Muscle layer of colon (tissue), 2 donors: ENCODE measurements around the gene SLC29A3.

Source experiments
- H3K27ac ChIP-seq: one replicate; pipeline ENCODE4 v1.7.0; 2013; ENCODE audit warnings: low read depth, mild to moderate bottlenecking, low read length, moderate library complexity
- H3K27me3 ChIP-seq, 2 donors: one replicate each; pipeline ENCODE4 v1.7.0; 2013; ENCODE audit warnings: low read length in 2 of 2, mild to moderate bottlenecking in 2 of 2; ENCODE audit not compliant: insufficient read depth in 2 of 2, control insufficient read depth in 1 of 2
- H3K36me3 ChIP-seq: one replicate; pipeline ENCODE4 v1.7.0; 2013; ENCODE audit warnings: mild to moderate bottlenecking, low read length; ENCODE audit not compliant: insufficient read depth
- H3K4me1 ChIP-seq: one replicate; pipeline ENCODE4 v1.7.0; 2013; ENCODE audit warnings: mild to moderate bottlenecking, low read length; ENCODE audit not compliant: insufficient read depth
- H3K4me3 ChIP-seq, 2 donors: one replicate each; pipeline ENCODE4 v1.7.0; 2013; ENCODE audit warnings: low read length in 2 of 2, low read depth in 1 of 2, mild to moderate bottlenecking in 1 of 2, moderate library complexity in 1 of 2
- H3K9ac ChIP-seq: one replicate; pipeline ENCODE4 v1.7.0; 2013; ENCODE audit warnings: low read length
- H3K9me3 ChIP-seq: one replicate; pipeline ENCODE4 v1.7.0; 2013; ENCODE audit warnings: mild to moderate bottlenecking, low read length
- donor health status: abdominal sarcoma.
- donor health status: Adenocarcinoma of cecum.

The SLC29A3 gene

DNA sequence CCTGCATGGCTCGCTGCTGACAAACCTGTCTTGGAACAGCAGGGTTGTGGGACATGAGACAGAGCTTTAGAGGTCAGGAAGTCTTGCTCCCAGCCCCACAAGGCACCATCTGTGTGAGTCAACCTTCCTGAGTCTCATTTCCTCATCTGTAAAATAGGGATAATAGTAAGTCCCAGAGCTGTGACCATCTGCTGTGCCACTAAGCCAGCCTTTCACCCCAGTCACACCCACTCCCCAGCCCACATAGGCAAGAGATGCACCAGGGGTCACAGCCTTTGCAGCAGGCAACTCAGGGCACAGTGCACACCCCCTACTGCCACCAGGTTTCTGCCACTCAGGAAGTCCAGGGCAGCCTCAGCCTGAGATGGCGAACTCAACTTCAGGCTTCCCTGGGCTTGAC lies 48.2 kb downstream of the SLC29A3 start:
- H3K36me3 ChIP-seq, result peaks cover 7% of the 10 kb centered on the region
- no peak overlapping the region for H3K27ac ChIP-seq
- H3K9me3 ChIP-seq, result no peaks in the 10 kb centered on the region
- no peak overlapping the region for H3K9ac ChIP-seq
- H3K27me3 ChIP-seq, result no peaks in the 10 kb centered on the region
- no peak overlapping the region for H3K4me3 ChIP-seq
- H3K4me1 ChIP-seq, result no peaks in the 10 kb centered on the region

DNA sequence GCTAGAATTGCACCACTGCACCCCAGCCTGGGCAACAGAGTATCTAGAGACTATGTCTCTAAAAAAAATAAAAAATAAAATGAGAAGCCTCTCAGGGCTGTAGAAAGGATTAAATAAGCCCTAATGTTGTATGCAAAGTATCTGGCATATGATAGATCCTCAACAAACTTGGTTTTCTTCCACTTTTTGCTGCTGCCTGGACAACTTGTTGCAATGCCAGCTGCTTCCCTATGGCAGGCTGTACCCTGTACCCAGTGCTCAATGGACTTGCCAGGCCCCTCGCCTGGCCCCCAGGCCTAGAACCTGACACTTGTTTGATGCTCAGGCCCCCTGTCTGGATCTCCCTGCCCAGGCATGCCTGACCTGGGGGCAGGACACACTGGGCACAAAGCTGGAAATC lies 49.1 kb downstream of the SLC29A3 start:
- no peak overlapping the region for H3K4me3 ChIP-seq
- no peaks in the 10 kb centered on the region for H3K27me3 ChIP-seq
- no peaks in the 10 kb centered on the region for H3K4me1 ChIP-seq
- H3K36me3 ChIP-seq, result peaks cover under 1% of the 10 kb centered on the region
- no peak overlapping the region for H3K9ac ChIP-seq
- H3K27ac ChIP-seq, result no peak overlapping the region
- no peaks in the 10 kb centered on the region for H3K9me3 ChIP-seq

DNA sequence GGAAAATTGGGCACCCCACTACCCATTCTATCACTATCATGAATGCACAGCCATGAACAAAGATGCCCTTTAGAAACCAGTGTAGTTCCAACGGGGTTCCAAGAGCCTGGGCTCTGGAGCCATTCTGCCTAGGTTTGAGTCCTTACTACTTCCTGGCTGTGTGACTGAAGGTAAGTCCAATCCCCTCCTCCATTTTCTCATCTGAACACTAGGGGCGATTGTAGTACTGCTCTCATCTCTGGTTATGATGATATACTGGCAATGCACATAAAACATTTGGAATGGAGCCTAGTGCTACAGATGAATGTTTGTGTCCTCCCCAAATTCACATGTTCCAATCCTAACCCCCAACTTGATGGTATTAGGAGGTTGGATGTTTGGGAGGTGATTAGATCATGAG lies 49.6 kb downstream of the SLC29A3 start:
- H3K9ac ChIP-seq, result no peak overlapping the region
- H3K4me1 ChIP-seq, result no peaks in the 10 kb centered on the region
- H3K36me3 ChIP-seq, result no peaks in the 10 kb centered on the region
- H3K27ac ChIP-seq, result no peak overlapping the region
- H3K9me3 ChIP-seq, result no peaks in the 10 kb centered on the region
- H3K4me3 ChIP-seq, result no peak overlapping the region
- H3K27me3 ChIP-seq, result no peaks in the 10 kb centered on the region

DNA sequence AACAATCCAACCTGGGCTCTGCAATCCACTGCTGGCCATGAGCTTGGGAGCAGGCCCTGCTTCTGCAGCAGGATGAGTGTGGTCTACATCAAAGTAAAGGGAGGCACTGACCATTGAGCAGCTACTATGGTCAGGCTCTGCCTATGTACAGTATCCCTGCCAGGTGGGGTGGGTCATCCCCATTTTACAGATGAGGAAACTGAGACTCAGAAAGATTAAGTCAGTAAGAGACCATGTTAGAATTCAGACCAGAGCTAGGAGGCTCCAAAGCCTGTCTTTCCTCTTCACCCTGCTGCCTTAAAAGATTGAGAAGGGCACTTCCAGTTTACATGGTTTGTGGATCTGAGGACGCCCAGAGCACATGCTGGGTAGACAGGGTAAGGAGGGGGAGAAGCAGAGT lies 50.5 kb downstream of the SLC29A3 start:
- H3K27me3 ChIP-seq, result no peaks in the 10 kb centered on the region
- no peak overlapping the region for H3K27ac ChIP-seq
- no peaks in the 10 kb centered on the region for H3K36me3 ChIP-seq
- no peaks in the 10 kb centered on the region for H3K9me3 ChIP-seq
- H3K4me3 ChIP-seq, result no peak overlapping the region
- no peak overlapping the region for H3K9ac ChIP-seq
- H3K4me1 ChIP-seq, result no peaks in the 10 kb centered on the region

DNA sequence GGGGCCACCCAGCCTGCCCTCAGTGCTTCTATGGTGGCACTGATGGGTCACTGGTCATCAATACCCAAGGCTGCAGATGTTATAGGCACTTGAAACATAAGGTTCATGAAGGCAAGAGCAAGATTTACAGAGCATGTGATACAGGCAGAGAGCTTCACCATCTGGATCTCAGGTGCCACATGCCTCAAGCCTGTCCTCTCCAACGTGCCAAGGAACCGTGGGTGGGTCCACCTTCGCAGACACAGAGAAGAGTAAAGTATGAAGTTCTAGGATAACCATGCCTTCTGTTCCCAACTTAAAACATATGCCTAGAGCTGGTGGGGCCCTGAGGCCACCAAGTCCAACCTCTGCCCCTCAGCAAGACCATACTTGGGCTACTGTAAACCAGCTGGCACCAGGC lies 51.0 kb downstream of the SLC29A3 start:
- Histone ChIP-seq H3K4me1 (no peaks in the 10 kb centered on the region), H3K27me3 (no peaks in the 10 kb centered on the region), H3K9me3 (no peaks in the 10 kb centered on the region), H3K4me3 (no peak overlapping the region), H3K9ac (no peak overlapping the region), H3K36me3 (no peaks in the 10 kb centered on the region), H3K27ac (no peak overlapping the region)

DNA sequence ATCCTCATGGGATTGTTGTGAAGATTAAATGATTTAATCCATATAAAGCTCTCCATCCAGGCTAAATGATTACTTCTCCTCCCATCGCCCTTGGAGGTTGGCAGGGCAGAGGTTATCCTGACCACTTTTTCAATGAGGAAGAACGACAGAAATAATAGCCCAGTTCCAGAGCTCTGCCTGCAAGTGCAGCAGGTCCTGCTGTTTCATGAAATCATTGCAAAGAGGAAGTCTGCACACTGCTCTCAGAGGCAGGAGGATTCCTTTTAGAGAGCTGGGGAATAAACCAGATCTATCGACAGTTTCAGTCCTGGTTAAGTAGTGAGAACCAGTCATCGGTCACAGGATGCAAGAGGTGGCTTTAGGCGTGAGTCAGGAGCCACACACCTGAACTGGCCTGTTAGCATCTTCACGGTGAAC lies 52.7 kb downstream of the SLC29A3 start:
- H3K9ac ChIP-seq, result no peak overlapping the region
- H3K4me3 ChIP-seq, result no peak overlapping the region
- no peak overlapping the region for H3K27ac ChIP-seq
- H3K36me3 ChIP-seq, result no peaks in the 10 kb centered on the region
- H3K27me3 ChIP-seq, result no peaks in the 10 kb centered on the region
- H3K4me1 ChIP-seq, result no peaks in the 10 kb centered on the region
- no peaks in the 10 kb centered on the region for H3K9me3 ChIP-seq

DNA sequence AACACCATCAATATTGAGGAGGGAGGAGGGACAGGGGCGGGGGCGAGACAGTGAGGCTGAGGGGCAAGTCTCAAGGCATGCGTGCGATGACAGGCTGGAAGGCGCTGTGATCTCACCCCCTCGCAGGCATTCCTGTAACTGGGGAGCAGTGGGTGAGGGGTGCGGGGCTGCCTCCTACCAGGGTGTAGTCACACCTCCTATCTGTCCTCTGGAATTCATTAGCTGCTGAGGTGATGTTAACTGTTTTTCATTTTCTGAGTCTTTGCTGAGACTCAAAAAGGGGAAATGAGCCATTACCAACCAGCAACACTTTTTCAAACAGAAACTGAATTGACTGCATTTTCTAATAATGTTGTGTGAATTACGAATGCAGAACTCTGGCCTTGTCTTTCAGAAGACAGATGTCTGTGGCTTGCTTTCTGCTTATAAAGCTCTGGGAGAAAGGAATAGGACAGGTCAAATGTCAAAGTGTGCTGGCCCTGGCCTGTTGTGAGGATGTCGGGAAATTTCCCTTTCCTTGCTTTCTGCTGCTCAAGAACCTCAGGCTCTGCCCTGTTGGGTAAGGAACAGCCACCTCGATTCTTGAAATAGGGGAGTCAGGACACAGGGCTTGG lies 53.9 kb downstream of the SLC29A3 start:
- Histone ChIP-seq H3K27me3 (no peaks in the 10 kb centered on the region), H3K4me3 (no peak overlapping the region), H3K4me1 (peaks cover 4% of the 10 kb centered on the region), H3K9ac (no peak overlapping the region), H3K9me3 (no peaks in the 10 kb centered on the region), H3K27ac (no peak overlapping the region), H3K36me3 (no peaks in the 10 kb centered on the region)

DNA sequence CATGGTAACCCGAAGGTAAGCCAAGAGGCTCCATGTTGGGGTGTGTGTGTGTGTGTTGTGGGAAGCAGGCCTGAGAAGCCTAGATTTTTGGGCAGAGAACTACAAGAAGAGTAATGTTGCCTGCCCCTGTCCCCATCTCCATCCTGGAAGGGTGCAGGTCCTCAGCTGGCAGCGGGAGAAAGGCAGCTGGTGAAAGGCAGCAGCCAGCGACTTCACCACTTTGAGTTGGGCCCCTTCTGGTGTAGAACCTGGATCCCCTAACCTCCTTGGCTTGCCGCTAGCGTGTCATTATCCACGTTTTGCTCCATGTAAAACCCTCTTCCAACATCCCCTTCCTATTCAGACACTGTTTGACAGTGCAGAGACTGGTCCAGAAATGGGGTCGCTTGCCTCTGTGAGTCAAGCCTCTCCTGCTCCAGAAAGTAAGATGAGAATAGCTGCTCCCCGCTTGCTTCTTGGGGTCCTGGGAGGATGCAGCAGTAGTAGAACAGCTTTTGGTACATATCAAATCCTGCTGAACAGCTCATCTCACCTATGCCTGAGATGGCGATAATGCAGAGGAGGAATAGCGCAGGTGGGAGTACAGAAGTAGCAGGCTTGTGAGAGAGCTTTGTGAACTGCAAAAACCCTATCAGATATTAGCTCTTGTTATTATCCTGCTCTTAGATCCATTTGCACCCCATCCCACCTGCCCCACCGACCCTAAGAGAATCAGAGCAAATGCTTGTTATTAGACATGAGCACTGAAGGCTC lies 55.6 kb downstream of the SLC29A3 start:
- Histone ChIP-seq H3K27ac (no peak overlapping the region), H3K9me3 (no peaks in the 10 kb centered on the region), H3K4me3 (no peak overlapping the region), H3K27me3 (no peaks in the 10 kb centered on the region), H3K9ac (no peak overlapping the region), H3K4me1 (peaks cover 4% of the 10 kb centered on the region), H3K36me3 (no peaks in the 10 kb centered on the region)

DNA sequence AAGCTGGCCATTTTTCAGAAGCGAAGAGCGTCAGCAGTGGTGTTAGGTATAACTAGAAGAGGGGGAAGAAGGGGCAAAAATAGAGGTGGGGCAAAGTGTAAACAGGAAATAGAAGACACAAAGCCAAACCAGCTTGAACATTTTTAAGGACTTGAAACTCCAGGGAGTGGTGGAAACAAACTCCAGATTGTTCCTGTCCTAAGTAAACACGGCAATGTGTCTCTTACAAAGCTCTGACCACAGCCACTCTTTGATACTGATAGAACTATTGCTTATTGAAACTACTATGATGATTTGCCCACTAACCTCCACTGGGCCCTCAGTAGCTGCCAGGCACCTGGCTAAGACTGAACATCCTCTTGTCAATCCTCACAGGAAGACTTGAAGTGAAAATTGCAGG lies 56.9 kb downstream of the SLC29A3 start:
- peaks cover 4% of the 10 kb centered on the region for H3K4me1 ChIP-seq
- no peaks in the 10 kb centered on the region for H3K9me3 ChIP-seq
- H3K9ac ChIP-seq, result no peak overlapping the region
- H3K27ac ChIP-seq, result no peak overlapping the region
- no peak overlapping the region for H3K4me3 ChIP-seq
- no peaks in the 10 kb centered on the region for H3K36me3 ChIP-seq
- H3K27me3 ChIP-seq, result no peaks in the 10 kb centered on the region

DNA sequence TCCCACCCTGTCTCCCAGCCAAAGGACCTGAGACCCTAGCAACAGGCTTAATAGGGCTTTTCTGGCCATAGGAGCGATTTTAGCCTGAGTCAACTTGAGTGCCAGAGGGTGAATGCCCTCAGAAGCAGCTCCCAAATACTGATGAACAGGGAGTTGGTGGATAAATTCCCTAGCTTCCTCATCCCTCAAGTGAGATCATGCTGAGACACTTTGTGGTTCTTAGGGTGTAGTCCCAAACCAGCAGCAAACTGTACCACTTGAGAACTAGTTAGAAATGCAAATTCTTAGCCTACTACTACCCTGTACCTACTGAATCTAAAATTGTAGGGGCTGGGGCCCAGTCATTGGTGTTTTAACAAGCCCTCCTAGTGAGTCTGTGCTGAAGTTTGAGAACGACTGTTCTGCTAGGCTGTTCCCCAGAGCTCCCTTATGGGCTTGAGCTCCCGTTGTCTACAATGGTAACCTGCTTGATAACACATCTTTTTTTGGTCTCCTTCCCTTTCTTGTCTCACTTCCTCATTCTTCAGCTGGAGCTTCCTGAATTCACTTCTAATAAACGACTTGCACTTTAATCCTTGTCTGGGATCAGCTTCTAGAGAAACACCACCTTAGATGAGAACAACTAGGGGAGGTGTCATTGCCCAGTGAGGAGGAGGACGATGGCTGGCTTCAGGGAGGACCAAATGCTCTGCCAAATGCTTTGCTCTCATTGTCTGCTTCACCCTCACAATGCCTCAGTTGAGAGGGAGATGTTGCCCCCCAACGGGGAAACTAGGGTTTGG lies 59.5 kb downstream of the SLC29A3 start:
- Histone ChIP-seq H3K36me3 (no peaks in the 10 kb centered on the region), H3K4me1 (peaks cover 4% of the 10 kb centered on the region), H3K9me3 (no peaks in the 10 kb centered on the region), H3K4me3 (no peak overlapping the region), H3K27me3 (no peaks in the 10 kb centered on the region), H3K27ac (no peak overlapping the region), H3K9ac (no peak overlapping the region)

DNA sequence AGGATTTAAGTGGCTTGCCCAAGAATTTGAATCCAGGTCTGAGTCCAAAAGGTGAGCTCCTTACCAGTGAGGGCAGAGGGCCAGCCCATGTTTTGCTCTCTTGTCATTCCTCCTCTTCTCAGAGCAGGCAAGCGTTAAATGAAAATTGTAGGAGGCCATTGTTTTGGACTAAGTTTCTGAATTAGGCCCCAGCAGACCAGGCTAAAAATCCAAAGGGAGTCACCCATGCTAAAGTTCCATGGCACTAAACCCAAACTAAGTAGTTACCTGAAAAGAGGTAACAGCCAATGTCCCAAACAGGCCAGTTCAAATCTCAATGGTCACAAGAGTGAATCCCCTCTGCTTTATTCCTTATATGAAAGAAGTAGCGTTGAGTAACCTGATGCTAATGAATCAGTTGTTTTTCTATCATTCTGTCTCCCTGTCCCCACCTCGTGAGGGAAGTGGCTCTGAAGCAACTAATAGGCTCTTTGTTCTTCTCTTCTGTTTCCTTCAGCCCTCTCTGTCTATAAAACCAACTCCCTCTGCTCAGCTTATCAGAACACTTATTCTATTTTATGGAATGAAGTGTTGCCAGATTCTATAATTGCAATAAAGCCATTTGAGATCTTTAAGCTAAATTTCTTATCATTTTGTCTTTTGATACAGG lies 60.2 kb downstream of the SLC29A3 start:
- Histone ChIP-seq H3K9ac (no peak overlapping the region), H3K36me3 (no peaks in the 10 kb centered on the region), H3K27me3 (no peaks in the 10 kb centered on the region), H3K9me3 (no peaks in the 10 kb centered on the region), H3K4me1 (peaks cover 4% of the 10 kb centered on the region), H3K4me3 (no peak overlapping the region), H3K27ac (no peak overlapping the region)
